Tongue (tissue), 2 donors: ENCODE measurements around the gene DTX1. TPM values are rescaled to one million over a fixed set of nuclear protein-coding genes. Genes with fewer than 3 reads are reported as not detected.

Experiments used
- DNase-seq: peaks from one replicate; pipeline ENCODE4 v3.0.0-alpha.2; 2015
- total RNA-seq: library from RNA; depleted of rRNA; stranded (reverse); fragments of >200 nt; gene quantifications from one replicate; pipeline ENCODE4 v1.2.3, GENCODE V29; 2014

Gene DTX1
- total RNA-seq, 1 donor from 2014 or later = 10.9 TPM

DNA sequence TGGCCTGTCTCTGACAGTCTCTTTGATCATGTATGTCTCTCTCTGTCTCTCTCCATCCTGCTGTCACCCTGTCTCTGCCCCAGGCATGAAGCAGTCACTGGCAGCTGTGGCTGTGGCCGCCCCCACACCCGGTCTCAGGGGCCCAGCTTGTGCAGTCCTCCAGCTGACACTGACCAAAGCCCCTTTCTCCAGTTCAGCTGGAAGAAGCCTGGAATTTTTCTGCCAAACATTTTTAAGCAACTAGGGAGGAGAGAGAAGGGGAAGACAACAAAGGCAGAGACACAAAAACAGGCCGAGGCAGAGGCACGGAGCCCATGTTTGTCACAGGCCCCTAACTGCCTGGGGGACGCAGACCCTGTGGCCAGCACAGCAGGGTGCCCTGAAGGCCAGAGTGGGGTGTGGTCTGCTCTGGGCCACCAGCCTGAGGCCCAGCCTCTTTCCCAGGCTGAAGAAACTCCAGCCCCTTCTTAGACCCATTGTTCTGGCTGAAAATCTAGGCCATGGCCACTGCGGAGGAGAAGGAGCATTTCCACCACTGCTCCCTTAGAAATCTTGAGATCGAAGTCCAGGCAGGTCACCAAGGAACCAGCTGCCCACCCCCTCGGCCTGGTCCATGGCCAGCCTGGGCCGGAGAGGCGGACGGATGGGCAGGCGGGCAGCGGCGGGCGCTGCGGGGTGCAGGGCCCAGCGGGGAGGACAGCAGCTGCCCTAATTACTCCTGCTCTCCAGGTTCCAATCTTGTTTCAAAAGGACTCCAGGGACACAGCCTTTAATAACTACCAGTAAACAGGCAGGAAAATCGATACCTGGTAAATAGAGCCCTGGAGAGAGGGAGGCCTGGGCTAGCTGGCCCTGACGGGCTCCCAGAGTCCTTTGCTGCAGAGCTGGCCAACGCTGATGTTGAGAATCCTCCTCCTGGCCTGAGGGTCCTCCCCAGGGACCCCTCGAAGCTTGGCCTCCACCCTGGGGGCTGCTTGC is 14.9 kb downstream of the DTX1 start:
- DNase-seq = peak; percentile 46

DNA sequence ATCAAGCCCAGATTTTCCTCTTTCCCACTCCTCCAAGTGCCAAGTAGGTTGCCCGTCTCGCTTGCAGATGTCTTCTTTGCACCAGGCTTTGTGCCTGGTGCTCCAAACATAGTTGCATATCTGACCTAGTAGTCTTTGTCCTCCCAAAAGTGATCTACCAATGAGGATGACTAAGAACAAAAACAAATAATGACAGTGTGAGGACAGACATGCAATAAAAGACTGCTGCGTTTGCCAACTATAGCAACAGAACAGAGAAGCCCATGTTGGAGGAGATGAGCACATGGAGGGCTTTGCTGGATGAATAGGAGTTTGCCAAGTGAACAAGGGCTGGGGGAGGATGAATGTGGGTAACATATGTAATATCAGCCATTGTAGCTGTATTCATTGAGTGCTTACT is 15.6 kb downstream of the DTX1 start:
- DNase-seq = no peak

DNA sequence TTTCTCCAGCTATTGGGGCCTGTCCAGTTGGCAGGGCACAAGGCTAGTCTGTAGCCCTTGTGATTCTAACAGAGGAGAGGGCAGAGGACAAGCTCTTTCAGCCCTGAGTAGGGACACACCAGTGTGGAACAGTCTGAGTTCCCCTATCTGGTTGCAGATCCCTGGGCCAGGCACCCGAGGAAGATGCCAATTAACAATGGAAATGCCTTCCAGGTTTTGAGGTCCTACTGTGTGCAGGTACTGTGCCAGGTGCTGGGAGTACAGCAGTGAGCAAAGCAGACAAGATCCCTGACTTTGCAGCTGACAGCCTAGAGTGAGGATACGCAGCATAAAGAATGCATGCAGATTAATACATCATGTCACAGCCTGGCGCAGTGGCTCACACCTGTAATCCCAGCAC is 17.1 kb downstream of the DTX1 start:
- no peak for DNase-seq

DNA sequence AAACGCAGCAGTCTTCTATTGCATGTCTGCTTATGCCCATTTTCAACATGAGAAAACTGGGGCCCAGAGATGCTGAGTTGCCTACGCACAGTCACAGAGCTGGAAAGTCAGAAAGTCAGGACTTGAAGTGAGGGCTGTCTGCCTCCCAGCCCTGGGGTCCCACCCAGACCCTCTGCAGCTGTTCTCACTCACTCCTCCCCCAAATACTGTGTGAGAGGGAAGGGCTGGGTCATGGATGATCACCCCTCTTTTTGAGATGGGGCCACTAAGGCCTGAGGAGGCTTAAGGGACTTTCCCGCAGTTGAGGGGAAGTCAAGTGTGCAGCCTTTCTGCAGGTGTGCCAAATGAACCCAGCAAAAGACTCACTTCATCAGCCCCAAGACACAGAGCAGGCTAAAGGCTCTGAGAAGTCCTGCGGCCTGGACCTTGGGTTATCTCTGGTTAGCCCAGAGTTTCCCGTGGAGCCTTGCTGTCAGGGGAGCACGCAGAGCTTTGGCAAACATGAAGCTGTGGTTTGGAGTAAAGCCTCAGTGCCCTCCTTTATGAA is 18.7 kb downstream of the DTX1 start:
- DNase-seq = no peak

DNA sequence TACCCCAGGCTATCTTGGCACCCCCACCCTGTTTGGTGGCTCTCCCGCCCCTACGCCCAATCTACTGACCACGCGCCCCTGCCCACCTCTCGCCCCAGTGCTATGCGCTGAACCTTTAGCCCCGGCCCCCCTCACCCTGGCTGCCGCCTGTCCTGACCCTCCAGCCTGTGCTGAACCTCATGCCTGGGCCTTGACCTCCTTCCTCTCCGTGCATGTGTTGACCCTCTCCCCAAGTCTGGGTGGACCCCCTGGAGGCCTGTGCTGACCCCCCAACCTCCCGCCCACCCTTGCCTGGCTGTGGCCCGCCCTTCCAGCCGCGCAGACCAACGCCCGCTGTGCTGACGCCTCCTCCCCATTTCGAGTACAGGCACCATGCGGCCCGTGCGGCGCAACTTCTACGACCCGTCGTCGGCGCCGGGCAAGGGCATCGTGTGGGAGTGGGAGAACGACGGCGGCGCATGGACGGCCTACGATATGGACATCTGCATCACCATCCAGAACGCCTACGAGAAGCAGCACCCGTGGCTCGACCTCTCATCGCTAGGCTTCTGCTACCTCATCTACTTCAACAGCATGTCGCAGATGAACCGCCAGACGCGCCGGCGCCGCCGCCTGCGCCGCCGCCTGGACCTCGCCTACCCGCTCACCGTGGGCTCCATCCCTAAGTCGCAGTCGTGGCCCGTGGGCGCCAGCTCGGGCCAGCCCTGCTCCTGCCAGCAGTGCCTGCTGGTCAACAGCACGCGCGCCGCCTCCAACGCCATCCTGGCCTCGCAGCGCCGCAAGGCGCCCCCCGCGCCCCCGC is 20.7 kb downstream of the DTX1 start:
- no peak for DNase-seq

DNA sequence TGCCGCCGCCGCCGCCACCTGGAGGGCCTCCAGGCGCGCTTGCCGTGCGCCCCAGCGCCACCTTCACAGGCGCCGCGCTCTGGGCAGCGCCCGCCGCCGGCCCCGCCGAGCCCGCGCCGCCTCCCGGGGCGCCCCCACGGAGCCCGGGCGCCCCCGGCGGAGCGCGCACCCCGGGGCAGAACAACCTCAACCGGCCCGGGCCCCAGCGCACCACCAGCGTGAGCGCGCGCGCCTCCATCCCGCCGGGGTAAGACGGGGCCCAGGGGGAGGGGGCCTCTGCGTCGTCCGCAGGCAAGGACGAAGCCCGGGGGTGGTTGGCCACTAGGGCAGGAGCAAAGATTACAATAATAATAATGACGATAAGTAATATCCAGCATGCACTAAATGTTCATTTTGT is 21.3 kb downstream of the DTX1 start:
- DNase-seq = no peak

DNA sequence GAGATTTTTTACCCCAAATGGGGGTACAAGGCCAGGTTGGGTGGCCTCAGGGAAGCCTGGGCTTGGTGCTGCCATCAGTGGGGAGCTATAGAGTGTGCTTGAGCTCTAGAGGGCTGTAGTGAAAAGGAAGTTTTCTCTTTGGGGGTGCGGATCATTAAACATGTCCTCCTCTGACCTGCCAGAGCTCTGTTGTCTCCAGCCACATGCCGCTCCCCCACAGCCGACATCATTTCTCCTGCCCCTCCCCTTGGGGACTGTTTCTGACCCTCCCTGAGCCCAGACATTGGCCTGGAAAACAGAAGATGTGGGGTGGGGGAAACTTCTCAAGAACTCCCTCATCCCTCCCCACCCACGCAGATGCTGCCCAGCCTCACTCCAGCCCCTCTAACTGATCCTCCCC is 25.3 kb downstream of the DTX1 start:
- no peak for DNase-seq

DNA sequence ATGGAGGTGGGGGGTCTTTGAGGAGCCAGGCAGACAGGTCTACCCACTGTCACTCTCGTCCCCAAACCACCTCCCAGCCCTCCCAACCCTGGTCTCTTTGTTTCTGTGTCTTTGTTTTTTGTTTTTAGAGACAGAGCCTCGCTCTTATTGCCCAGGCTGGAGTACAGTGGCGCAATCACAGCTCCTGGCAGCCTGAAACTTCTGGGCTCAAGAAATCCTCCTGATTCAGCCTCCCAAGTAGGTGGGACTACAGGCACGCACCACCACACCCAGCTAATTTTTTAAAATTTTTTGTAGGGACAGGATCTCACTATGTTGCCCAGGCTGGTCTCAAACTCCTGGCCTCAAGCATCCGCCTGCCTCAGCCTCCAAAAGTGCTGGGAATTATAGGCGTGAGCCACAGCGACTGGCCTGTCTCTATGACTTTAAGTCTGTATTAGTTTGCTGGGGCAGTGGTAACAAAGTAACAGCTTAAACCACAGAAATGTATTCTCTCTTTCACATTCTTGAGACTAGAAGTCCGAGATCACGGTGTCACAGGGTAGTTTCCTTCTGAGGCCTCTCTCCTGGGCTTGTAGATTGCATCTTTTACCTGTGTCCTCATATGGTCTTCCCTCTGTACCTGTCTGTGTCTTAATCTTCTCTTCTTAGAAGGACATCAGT is 26.1 kb downstream of the DTX1 start:
- no peak for DNase-seq

DNA sequence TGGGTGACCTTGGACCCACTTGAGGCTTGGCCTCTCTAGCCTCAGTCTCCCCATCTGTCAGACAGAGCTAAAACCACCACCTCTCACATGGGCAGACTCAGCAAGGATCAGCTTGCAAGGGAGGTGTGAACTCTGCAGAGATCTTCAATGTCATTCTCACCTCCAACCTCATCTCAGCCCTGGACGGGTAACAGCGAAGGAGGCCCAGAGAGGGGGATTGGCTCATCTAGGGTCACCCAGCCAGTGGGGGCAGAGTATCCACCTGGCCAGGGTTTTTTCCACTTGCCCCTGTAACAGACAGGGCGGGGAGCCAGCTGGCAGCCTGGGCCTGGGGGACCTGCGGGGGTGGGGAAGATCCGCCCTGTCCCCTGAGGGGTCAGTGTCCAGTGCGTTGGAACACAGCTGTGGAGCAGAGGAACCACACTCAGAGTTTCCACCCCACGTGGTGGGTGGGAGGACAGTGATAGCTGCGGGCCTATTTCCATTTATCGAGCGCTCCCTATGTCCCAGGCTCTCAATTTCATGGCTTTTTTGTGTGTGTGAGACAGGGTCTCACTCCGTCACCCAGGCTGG is 27.4 kb downstream of the DTX1 start:
- no peak for DNase-seq

DNA sequence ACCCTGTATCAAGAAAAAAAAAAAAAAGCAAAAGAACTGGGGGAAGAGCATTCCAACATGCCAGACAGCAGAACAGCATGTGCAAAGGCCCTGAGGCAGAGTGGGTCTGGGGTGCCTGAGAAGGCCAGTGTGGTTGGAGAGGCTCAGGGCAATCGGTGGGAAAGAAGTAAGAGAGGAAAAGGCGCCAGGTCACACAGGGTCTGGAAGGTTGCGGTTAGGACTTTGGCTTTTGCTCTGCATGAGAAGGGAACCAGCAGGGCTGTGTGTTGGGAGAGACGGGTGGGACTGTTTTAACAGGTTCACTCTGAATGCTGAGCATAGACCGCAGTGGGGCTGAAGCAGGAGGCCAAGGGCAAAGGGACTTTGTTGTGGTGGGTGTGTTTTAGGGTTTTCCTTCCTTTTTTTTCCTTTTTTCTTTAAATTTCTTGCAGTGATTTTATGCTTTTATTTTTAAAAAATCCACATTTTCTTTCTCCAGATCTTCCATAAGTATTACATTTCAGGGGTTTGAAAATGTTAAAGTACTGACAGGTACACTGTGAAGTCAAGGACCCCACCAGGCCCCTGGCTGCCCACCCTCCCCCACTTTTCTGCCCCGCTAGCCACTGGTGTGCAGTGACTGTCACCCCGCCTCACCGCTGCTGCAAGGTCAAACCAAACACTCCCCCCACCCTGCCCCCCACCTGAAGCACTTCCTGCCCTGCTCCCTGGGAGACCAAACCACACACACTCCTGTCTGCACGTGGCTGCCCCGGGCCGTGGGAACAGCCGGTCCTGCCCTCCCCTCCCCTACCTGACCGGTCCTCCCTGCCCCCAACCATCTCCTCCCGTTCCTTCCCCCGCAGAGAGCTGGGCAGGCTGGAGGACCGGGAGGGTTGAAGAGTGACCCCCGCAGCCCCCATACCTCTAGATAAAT is 30.0 kb downstream of the DTX1 start:
- DNase-seq = no peak

DNA sequence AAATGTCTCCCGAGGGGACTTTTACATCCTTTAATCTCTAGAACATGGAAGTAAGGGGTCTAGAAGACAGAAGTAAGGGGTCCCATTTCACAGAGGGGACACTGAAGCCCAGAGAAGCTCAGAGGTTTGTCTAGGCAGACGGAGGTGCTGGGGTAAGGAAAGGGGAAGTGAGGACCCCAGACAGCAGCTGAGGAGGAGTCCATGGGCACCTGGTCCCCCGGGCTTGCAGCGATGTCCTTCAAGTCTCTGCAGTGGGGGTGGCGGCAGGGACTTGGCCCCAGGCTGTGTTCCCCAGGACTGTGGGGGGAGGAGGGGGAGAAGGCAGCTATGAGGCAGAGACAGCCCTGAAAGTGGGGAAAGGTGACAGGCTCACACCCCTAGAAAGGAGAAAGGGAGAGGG is 30.7 kb downstream of the DTX1 start:
- no peak for DNase-seq

DNA sequence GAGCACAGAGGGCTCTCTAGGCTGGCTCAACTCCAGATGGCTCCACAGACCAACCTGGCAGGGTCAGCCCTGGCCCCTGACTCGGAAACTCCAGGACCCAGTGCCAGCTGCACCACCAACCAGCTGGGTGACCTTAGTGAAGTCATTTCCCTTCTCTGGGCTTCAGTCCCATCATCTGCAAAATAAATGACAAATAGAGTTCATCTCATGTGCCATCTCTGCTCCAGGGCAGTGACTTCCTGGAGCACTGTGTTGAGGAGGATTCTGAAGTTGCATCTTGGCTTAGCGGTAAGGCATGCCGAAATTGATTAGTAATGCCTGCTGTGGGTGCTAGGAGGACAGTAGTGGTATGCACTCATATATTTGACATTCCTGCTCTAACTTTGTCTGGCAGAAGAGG is 31.5 kb downstream of the DTX1 start:
- DNase-seq = no peak

DNA sequence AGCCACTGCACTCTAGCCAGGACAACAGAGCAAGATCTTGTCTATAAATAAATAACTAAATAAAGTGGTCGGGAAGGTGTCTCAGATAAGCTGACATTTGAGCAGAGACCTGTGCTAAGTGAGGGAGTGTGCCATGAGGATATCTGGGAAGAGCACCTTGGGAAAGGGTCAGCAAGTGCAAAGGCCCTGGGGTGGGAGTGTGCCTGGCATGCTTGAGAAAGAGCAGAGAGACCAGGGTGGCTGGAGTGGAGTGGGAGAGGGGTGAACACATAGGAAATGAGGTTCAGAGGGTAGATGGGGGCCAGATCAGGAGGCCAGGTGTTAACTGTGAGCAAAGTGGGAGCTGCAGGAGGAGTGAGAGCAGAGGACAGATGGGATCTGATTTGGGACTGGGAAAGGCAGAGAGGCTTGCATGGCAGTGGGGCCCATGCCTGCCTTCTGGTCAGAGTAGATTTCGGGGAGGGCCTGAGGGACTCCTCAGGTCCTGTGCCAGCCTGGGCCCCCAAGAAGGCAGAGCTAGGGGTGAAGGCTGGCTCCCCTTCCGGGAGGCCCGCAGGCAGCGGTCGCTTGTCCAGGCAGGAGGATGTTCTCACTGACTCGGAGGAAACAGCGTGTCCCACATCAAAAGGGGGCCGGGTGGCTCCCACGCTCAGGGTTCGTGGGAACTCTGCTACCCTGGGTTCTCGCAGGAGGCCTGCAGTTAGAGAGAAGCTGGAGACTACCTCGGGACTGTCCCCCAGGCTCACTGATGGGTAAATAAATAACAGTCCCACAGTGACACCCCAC is 32.6 kb downstream of the DTX1 start:
- DNase-seq = no peak

DNA sequence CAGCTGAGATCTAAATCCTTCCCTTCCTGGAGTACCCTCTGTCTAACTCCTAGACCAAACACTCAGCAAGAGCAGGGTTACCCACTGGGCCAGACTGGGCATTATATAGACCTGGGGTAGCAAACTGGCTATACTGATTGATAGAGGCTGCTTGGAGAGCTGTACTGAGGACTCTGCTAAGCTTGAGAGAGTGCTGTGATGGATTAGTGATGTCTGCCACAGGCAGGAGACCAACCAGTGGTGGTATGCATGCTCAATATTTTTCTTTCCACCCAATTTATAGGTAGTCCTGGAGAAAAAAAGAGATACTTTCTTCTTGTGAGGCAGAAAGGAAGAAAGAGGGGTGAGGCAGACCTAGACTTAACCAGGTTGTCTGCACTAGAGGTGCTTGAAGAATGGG is 33.3 kb downstream of the DTX1 start:
- no peak for DNase-seq

DNA sequence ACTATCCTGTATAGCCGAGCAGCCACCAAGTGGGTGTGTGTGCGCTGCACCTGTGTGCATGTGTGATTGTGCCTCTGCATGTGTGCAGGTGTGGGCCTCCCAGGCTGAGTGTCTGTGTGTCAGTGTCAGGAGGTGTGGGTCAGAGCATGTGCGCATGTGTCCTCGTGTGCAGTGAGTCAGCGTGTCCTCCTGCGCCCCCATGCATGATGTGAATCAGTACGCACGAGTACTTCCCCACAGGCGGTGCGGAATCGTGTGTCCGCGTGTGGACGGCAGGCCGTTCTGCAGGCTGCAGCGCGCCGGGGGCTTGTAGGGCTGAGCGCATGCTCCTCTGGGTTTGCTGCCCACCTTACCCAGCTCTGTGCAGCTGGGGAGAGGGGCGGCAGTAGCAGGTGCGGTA is 34.2 kb downstream of the DTX1 start:
- DNase-seq = no peak

DNA sequence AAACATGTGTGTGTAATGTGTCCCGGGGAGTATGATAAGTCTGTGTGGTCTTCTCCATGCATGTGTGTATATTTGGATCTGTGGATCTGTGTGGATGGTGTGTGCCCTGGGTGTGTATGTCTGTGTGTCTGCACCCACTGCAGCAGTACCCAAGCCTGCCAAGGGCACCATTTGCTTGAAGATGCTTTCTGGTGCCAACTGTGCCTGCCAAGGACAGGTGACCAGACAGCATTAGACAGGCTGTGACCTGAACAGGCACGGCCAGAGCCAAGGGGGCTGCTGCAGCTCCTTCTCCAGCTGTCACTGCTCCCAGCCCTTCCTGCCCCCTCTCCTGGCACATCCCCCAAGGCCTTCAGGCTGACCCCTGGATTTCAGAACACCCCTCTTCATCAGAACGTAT is 35.0 kb downstream of the DTX1 start:
- no peak for DNase-seq

DNA sequence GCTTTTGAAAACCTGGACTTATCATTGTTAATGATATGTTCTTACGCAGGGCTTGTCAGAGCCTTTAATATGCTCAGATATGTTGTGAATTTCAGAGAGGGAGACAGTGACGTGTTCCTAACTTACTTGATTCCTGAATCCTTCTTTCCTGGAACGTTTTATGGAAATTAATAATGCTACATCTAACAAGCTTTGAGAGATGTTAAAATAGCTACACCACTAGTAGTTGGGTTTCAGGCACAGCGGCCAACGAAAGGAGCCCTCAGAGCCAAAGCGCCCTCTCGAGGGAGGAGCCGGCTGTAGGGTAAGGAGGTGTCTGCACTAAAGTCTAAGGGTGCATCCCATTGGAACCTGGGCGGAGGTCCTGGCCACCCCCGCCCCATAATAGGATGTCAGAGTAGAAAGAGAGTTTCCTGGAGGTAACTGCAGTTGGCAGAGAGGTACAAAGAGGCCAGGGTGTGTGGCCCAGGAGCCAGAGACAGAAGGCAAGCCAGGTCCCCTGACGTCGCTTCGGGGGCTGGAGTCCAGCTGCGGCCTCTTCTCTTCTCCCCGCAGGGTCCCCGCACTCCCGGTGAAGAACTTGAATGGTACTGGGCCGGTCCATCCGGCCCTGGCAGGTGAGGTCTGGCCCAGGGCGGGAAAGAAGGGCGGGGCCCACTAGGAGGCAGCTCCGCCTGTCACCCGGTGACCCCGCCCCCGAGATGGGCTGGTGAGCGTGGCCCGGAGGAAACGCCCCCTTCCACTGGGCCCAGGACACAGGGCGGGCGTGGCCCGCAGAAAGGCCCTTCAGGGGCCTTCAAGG is 36.3 kb downstream of the DTX1 start:
- peak; percentile 25 for DNase-seq

DNA sequence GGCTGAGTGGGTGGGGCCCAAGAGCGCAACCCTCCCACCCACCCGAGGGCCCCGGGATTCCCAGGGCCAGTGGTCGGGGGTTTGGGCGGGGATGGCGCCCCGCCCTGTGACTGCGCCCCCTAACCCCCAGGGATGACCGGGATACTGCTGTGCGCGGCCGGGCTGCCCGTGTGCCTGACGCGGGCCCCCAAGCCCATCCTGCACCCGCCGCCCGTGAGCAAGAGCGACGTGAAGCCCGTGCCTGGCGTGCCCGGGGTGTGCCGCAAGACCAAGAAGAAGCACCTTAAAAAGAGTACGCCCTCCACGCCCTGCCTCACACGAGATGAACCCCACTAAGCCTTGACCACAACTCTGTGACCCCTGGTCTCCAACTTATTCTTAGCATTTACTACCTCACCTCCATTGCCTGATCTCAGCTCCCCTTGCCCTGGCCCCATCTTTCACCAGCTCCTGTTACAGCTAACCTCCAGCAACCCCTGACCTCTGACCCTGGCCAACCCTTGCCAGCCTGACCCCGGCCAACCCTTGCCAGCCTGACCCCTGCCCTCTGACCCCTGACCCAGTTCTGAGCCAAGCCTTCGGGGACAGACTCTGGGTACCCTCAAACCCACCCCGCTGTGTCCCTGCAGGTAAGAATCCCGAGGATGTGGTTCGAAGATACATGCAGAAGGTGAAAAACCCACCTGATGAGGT is 37.0 kb downstream of the DTX1 start:
- no peak for DNase-seq

DNA sequence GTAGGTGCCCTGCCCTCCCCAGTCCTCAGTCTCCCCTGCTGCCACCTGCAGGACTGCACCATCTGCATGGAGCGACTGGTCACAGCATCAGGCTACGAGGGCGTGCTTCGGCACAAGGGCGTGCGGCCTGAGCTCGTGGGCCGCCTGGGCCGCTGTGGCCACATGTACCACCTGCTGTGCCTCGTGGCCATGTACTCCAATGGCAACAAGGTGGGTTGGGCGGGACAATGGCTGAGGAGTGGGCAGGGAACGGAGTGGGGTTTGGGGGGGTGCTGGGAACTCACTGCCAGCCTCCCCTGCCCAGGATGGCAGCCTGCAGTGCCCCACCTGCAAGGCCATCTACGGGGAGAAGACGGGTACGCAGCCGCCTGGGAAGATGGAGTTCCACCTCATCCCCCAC is 38.2 kb downstream of the DTX1 start:
- no peak for DNase-seq
